T-helper 2 cell (primary cell): ENCODE results near the gene BTK.

Experiments
- DNase-seq, 5 experiments: peaks; one replicate each; pipeline versions ENCODE4 v3.0.0 to v3.0.0-alpha.2; 2012 to 2022

BTK gene

GRCh38 chrX:101393530-101394305, 7.7 kb upstream of the BTK start:
- no peak for DNase-seq

GRCh38 chrX:101391831-101392230, 5.8 kb upstream of the BTK start:
- no peak for DNase-seq

- peak; percentile 50 to 89 (median 72) for DNase-seq
These were observed 4.9 kb upstream of the BTK start, which contains the start of gene RPL36A for GRCh38 chrX:101390664-101391525. Gene RPL36A, plus strand, starts transcription at chrX:101391011. Its CDS starts 33 bp downstream, at chrX:101391044.

DNA sequence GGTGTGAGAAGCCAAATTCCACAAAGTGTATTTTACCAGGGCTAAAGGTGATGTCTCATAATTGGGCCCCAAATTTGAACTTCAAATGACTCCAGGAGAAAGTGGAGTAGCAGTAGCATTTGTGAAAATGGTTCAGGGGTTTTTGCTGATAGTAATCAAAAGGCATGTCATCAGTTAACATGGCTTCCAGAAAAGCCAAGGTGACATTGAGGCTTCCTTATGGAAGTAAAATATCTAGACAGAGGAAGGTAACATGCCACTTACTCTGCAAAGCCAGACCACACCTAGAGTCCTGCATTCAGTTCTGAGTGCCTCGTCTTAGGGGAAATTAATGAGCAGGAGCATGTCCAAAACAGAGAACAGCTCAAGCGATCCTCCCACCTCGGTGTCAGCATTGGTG, 2.6 kb upstream of the BTK start:
- no peak for DNase-seq

- no peak for DNase-seq
These were observed 523 bp upstream of the BTK start for GRCh38 chrX:101386542-101386885.

DNA sequence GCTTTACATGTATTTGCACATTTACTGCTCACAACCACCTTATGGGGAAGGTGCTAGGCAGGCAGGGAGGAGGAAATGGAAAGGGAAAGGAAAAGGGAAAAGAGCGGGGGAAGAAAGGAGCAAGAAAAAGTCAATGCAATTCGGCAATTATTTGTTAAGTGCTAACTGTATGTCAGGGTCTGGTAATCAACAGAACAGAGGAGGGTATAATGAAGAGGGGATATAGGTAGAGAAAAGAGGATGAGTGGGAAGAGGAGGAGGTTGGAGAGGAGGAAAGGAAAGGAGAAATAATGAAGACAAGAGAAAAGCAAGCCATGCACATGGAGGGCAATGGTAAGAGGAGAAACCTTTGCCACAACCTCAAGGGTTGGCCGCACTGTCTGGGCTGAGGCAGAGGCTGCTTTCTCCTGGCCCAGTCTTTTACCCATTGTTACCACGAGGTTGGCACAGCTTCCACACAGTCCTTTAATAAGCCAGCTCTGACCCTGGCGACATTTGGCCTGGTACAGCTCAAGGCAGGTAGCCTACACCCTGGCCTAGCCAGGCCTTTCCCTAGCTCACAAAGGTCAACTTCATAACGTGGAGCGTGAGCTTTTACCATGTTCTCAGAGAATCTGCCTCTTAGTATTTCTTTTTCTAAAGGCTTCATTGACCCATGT, 836 bp downstream of the BTK start:
- DNase-seq: no peak

DNA sequence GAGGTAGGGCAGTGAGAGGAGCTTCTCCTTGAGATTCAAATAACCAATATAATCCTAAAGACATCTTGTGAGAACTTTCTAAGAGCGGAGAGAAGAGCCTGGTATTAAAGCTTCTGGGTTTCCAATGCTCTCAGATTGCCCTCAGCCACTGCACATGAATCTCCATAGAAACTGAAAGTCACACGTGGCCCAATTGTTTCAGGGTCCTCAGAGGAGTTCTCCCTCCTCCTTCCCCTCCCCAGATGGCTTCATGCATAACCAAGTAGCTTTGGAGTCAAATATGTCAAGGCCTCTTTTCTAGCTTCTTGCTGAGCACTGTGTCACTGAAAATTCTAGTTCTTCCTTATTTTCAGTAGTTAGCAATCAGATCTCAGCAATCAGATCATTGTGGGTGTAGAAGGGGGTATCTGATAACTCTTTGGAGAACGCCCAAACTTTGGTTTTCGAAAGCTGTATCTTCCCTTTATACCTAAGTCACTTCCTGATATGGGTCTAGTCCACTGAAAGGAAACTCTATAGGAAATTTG, 2.2 kb downstream of the BTK start:
- DNase-seq: no peak

GRCh38 chrX:101377547-101377946, 8.4 kb downstream of the BTK start:
- no peak for DNase-seq

DNA sequence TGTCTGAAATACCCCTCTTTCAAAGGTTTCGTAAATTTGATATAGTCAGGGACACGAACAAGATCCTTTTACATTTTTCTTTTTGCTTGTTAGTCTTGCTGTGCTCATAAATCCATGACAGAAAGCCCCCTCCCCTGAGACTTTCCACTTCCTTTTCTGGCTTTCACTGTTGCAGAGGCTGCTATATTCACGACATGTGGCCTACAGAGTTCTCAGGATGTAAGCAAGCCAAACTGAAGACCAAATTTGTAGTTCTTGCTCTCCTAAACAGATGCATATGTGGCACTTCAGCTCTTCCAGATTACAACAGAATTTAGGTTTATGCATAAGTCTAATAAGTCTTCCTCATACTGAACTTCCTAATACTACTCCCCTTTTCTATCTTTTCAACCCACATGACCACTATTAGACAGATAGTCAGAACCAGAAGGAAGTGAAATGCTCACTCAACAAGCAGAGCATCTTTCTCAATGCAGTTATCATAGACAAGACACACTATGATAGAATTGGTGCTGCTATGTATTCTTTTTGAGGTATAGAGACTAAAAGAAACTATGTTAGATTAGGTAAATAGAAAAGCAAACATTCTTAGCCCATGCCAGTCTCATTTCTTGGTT, 15.0 kb downstream of the BTK start:
- no peak for DNase-seq

DNA sequence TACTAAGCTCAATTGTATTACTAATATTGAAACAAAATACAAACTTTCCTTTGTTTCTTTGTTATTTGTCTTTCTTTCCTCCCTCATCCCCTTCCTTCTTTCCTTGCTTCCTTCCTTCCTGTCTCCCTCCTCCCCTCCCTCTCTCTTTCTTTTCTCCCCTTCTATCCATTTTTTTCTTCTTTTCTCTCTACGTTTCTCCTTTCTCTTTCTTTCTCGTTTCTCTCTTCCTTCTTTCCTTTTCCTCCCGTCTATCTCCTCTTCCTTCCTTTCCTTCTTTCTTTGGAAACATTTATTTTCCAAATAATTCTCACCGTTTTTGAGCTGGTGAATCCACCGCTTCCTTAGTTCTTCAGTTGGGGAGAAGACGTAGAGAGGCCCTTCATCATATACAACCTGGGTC, 16.3 kb downstream of the BTK start:
- DNase-seq: no peak

- no peak for DNase-seq
These were observed 17.2 kb downstream of the BTK start for GRCh38 chrX:101368800-101369199.

DNA sequence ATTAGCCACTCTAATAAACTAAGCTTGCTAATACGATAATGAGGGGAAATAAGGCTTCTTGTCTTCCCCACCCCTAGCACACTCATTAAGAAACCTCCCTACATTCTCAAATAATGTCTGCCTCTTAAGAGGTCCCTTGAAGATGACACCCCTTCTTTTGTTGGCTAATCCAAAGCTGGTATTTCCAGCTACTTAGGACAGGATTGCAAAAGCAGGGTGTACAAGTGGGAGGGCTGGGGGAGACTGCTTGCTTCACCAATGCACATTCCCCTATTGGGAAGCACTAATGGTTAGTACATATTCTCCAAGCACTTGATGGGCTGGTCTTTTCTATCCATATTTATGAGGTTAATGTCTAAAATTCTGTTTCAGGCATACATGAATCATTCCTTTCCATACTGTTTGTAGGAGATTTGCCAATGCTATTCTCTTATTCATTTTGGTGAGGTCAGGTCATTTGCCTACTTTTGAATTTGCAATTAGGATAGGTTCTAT, 20.6 kb downstream of the BTK start:
- no peak for DNase-seq

DNA sequence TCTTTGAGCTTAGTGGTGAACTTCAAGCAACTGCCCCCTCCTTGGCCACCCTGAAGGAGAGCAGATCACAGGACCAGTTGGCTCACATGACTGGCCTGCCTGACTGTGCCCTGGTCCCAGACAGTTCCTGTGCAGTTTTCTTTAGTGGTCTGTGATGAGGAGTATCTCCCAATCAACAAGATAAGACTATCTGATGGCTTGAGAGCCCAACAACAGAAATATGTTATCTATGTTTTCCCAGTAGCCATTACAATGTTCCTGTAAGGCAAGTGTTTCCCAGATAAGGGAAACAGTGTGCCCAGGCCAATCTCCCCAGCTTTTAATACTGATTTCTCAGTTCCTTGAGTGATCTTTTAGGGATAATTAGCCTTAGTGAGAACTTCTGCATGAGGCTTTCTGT, 23.2 kb downstream of the BTK start:
- DNase-seq: no peak

DNA sequence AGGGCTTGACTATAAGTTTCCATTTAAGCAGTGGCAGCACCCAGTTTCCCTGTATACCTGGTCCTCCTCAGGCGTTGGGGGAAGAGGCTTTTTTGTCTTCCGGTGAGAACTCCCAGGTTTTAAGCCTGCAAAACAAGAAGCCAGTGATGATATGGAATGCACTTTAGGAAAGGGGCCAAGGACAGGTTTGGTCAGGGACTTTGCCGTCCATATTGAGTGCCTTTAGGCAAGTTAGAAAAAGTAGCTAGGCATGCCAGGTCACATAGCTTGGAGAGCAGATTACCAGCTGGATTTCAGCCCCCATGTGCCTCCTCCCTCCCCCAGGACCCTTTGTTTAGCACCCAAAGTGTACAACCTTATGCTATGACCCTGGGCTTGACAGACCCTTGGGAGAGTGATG, 23.9 kb downstream of the BTK start:
- DNase-seq: no peak

- no peak for DNase-seq
These were observed 25.6 kb downstream of the BTK start for GRCh38 chrX:101360390-101360789.

GRCh38 chrX:101359966-101360365, 26.0 kb downstream of the BTK start:
- no peak for DNase-seq

DNA sequence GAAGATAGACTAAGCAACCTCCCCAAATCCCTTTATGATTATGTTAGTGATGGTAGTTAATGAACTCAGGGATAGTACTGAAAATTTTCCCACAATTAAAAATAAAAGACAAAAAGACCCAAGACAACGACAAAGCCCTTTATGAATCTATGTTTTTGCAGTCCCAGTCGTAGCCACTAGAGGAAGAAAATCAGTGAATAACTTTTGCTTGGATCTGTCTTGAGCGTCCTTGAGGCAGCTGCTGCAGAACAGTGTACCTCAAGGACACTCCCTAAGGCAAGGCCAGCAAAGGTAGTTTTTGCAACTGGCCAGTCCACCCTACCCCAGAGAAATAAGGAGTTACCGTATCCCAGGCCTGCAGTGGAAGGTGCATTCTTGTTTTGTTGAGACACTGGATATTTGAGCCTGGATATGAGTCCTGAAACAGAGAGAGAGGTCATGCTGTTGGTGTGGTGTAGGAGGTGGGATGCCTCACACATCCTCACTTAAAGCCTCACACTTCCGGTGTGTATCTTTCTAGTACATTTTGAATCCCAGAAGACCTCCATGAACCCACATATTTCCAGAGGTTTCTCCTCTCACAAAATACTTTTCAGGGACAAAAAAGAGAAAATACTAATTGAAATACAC, 28.7 kb downstream of the BTK start:
- DNase-seq: no peak

- DNase-seq: no peak
These were observed 36.8 kb downstream of the BTK start for GRCh38 chrX:101349193-101349562.

- peak; percentile 50 to 83 (median 64) for DNase-seq
These were observed 37.4 kb downstream of the BTK start, which contains the start of gene TIMM8A for GRCh38 chrX:101348452-101349192. Gene TIMM8A, minus strand, starts transcription at chrX:101348742. Its CDS starts 78 bp downstream, at chrX:101348664.

GRCh38 chrX:101347859-101348451, 38.0 kb downstream of the BTK start:
- DNase-seq: no peak

- DNase-seq: no peak
These were observed 48.2 kb downstream of the BTK start for GRCh38 chrX:101337776-101338271.
